ENCODE results near the gene IRF6.

IRF6 gene

GRCh38 chr1:209783386-209783785 is 22.6 kb downstream of the IRF6 start:
- Histone ChIP-seq H3K27me3 (ENCODE audit: low read length) (no peaks in the 10 kb centered on the region), H3K27ac (ENCODE audit: low read depth, low read length) (no peak overlapping the region), H4K20me1 (ENCODE audit: low read depth, low read length) (no peaks in the 10 kb centered on the region), H3K36me3 (ENCODE audit: low read length) (no peaks in the 10 kb centered on the region), H3K9me2 (replicated peaks; ENCODE audit: insufficient read depth, low read length) (no peaks in the 10 kb centered on the region), H3K9me3 (ENCODE audit: insufficient read depth, low read length) (no peaks in the 10 kb centered on the region), H3F3A (ENCODE audit: insufficient read depth) (no peaks in the 10 kb centered on the region), H2AFZ (ENCODE audit: low read depth, low read length, severe bottlenecking) (no peak overlapping the region), H3K4me3 (ENCODE audit: insufficient read depth, low read length, poor library complexity, severe bottlenecking) (peak overlapping the region; percentile 78), H3K4me2 (ENCODE audit: low read depth, low read length, poor library complexity, severe bottlenecking) (peak overlapping the region; percentile 69), H3K79me2 (ENCODE audit: insufficient read depth, low read length) (peaks cover 17% of the 10 kb centered on the region), H3K9ac (ENCODE audit: low read length) (peak overlapping the region; percentile 81)
- TF ChIP-seq CTCF (IDR thresholded peaks at IDR 0.05; ENCODE audit: insufficient read depth, low read length, poor library complexity, severe bottlenecking) (no peak), EZH2phosphoT487 (conservative IDR thresholded peaks at IDR 0.05; ENCODE audit: low read length) (no peak)

- H3K4me3 ChIP-seq (ENCODE audit: insufficient read depth, low read length, poor library complexity, severe bottlenecking): no peak overlapping the region
- H3K27ac ChIP-seq (ENCODE audit: low read depth, low read length): no peak overlapping the region
- H3F3A ChIP-seq (ENCODE audit: insufficient read depth): no peaks in the 10 kb centered on the region
- H3K36me3 ChIP-seq (ENCODE audit: low read length): peaks cover 13% of the 10 kb centered on the region; the same call in 1 of the 2 replicates
- H3K9me3 ChIP-seq (ENCODE audit: insufficient read depth, low read length): no peaks in the 10 kb centered on the region
- no peak overlapping the region for H3K4me2 ChIP-seq (ENCODE audit: low read depth, low read length, poor library complexity, severe bottlenecking)
- no peaks in the 10 kb centered on the region for H3K9me2 ChIP-seq (replicated peaks; ENCODE audit: insufficient read depth, low read length)
- H3K9ac ChIP-seq (ENCODE audit: low read length): no peak overlapping the region
- peaks cover 17% of the 10 kb centered on the region for H3K79me2 ChIP-seq (ENCODE audit: insufficient read depth, low read length)
- H2AFZ ChIP-seq (ENCODE audit: low read depth, low read length, severe bottlenecking): no peak overlapping the region
- H4K20me1 ChIP-seq (ENCODE audit: low read depth, low read length): no peaks in the 10 kb centered on the region
- TF ChIP-seq CTCF (IDR thresholded peaks at IDR 0.05; ENCODE audit: insufficient read depth, low read length, poor library complexity, severe bottlenecking) (no peak), EZH2phosphoT487 (conservative IDR thresholded peaks at IDR 0.05; ENCODE audit: low read length) (no peak)
- no peaks in the 10 kb centered on the region for H3K27me3 ChIP-seq (ENCODE audit: low read length)
These were observed 25.7 kb downstream of the IRF6 start for GRCh38 chr1:209780268-209780667.

- no peak overlapping the region for H3K27ac ChIP-seq (ENCODE audit: low read depth, low read length)
- H3K36me3 ChIP-seq (ENCODE audit: low read length): peaks cover 13% of the 10 kb centered on the region; the same call in 1 of the 2 replicates
- TF ChIP-seq EZH2phosphoT487 (conservative IDR thresholded peaks at IDR 0.05; ENCODE audit: low read length) (no peak), CTCF (IDR thresholded peaks at IDR 0.05; ENCODE audit: insufficient read depth, low read length, poor library complexity, severe bottlenecking) (no peak)
These were observed 27.8 kb downstream of the IRF6 start for GRCh38 chr1:209778102-209778501.

More at GRCh38 chr1:209778102-209778501, 27.8 kb downstream of the IRF6 start:
- no peaks in the 10 kb centered on the region for H3K9me3 ChIP-seq (ENCODE audit: insufficient read depth, low read length)
- no peak overlapping the region for H3K4me3 ChIP-seq (ENCODE audit: insufficient read depth, low read length, poor library complexity, severe bottlenecking)
- H3K79me2 ChIP-seq (ENCODE audit: insufficient read depth, low read length): peaks cover 5% of the 10 kb centered on the region; the same call in 1 of the 2 replicates
- no peaks in the 10 kb centered on the region for H4K20me1 ChIP-seq (ENCODE audit: low read depth, low read length)
- H3K4me2 ChIP-seq (ENCODE audit: low read depth, low read length, poor library complexity, severe bottlenecking): no peak overlapping the region
- H3K27me3 ChIP-seq (ENCODE audit: low read length): no peaks in the 10 kb centered on the region
- H2AFZ ChIP-seq (ENCODE audit: low read depth, low read length, severe bottlenecking): no peak overlapping the region
- H3F3A ChIP-seq (ENCODE audit: insufficient read depth): no peaks in the 10 kb centered on the region
- no peak overlapping the region for H3K9ac ChIP-seq (ENCODE audit: low read length)
- no peaks in the 10 kb centered on the region for H3K9me2 ChIP-seq (replicated peaks; ENCODE audit: insufficient read depth, low read length)

Data from SU-DHL-6 (cell line).